DND-41 (cell line): ENCODE results near the gene UBL7.

Source experiments
- CTCF ChIP-seq: IDR thresholded peaks from 2 replicates; pipeline ENCODE4 v1.5.1; 2012; ENCODE audit warnings: borderline replicate concordance, low read length, moderate library complexity, mild to moderate bottlenecking; ENCODE audit not compliant: poor library complexity, severe bottlenecking; ENCODE audit errors: extremely low read depth
- EZH2 ChIP-seq: IDR thresholded peaks from 3 replicates; pipeline ENCODE4 v1.6.1; 2012; ENCODE audit warnings: borderline replicate concordance, low read depth, mild to moderate bottlenecking, moderate library complexity, low read length, inconsistent platforms; ENCODE audit not compliant: severe bottlenecking

- TF ChIP-seq CTCF = no peak
- no peak for TF ChIP-seq EZH2
Observed at GRCh38 chr15:74438206-74438605, 22.8 kb downstream of the UBL7 start.
